Omental fat pad (tissue), 4 donors: ENCODE measurements around the gene PRDM11. TPM values are rescaled to one million over a fixed set of nuclear protein-coding genes. Genes with fewer than 3 reads are reported as not detected.

ENCODE experiments used
- ATAC-seq: fragments of 150-250 bp; one replicate; pipeline ENCODE4 v1.9.1; 2016; ENCODE audit warnings: mild to moderate bottlenecking, moderate library complexity; ENCODE audit not compliant: low FRiP score
- DNase-seq: peaks from one replicate; pipeline ENCODE4 v3.0.0-alpha.2; 2019; ENCODE audit warnings: low spot score
- total RNA-seq, 4 donors: library from RNA; depleted of rRNA; stranded (reverse); fragments of >200 nt; gene quantifications; one replicate each; pipeline ENCODE4 v1.1.0, GENCODE V29; 2016
- TF ChIP-seq, protein P1 (sequence below), 3 donors: fragments of 450-650 bp; IDR thresholded peaks; one replicate each; pipeline ENCODE4 v1.5.1; 2016 to 2017; ENCODE audit warnings: antibody characterized with exemption in 3 of 3, mild to moderate bottlenecking in 3 of 3, moderate library complexity in 2 of 3

PRDM11 gene
- total RNA-seq, 4 donors from 2014 or later, result 7.0 to 15.6 (median 10.7) TPM

DNA sequence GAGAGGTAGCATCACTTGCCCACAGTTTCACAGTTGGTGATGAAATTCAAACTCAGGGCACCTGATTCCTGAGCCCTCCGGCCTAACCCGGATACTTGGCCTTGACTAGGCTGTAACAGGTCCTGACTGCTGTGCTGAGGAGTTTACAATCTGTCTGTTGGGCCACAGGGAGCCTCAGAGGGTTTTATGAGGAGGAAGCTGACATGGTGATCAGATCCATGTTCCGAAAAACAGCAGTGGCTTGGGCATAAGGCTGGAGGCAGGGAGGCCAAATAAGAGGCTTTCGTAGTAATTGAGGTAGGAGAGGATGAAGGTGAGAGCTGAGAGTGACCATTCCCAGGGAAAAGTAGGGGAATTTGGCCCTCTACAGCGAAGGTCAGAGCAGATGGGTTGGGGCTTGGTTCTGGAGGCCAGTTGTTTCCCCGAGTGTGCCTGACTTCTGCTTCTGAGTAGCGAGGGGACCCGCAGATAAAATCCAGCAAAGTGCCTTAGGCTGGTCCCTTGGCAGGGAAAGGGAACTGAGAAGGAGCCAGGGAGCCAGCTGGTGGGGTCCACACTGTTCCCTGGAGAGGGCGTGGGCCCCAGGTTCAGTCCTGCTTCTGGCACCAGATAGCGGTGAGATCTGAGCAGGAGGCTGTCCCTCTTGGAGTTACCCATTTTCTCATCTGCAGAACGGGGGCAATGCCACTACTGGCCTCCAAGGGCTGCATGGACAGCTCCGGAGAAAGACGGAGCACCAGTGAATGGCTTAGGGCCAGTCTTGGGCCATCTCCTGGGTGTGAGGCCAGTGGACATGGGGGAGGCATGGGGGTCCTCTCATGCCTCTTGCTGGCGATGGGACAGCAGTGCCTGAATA, 6.5 kb downstream of the PRDM11 start:
- ATAC-seq, result no peak
- TF ChIP-seq, protein P1, sequence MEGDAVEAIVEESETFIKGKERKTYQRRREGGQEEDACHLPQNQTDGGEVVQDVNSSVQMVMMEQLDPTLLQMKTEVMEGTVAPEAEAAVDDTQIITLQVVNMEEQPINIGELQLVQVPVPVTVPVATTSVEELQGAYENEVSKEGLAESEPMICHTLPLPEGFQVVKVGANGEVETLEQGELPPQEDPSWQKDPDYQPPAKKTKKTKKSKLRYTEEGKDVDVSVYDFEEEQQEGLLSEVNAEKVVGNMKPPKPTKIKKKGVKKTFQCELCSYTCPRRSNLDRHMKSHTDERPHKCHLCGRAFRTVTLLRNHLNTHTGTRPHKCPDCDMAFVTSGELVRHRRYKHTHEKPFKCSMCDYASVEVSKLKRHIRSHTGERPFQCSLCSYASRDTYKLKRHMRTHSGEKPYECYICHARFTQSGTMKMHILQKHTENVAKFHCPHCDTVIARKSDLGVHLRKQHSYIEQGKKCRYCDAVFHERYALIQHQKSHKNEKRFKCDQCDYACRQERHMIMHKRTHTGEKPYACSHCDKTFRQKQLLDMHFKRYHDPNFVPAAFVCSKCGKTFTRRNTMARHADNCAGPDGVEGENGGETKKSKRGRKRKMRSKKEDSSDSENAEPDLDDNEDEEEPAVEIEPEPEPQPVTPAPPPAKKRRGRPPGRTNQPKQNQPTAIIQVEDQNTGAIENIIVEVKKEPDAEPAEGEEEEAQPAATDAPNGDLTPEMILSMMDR (IDR thresholded peaks at IDR 0.05), result no peak
- DNase-seq, result no peak

DNA sequence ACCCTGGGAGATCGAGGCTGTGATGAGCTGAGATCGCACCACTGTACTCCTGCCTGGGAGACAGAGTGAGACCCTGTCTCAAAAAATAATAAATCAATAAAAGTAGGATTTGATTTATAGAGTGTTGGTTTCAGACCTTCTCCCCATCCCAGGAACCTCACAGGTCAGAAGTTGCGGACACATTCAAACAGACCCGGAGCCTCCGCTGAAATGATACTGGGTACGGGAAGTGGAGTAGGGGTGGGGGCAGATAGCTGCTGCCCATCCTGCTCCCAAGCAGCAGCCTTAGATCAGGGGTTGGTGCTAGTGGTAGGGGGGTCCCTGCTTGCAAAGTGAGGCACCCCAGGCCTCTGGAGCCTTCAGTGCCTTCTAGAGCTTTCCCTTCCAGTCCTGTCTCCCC, 7.8 kb downstream of the PRDM11 start:
- ATAC-seq, result no peak
- DNase-seq, result no peak
- TF ChIP-seq, protein P1 (IDR thresholded peaks at IDR 0.05), result no peak

DNA sequence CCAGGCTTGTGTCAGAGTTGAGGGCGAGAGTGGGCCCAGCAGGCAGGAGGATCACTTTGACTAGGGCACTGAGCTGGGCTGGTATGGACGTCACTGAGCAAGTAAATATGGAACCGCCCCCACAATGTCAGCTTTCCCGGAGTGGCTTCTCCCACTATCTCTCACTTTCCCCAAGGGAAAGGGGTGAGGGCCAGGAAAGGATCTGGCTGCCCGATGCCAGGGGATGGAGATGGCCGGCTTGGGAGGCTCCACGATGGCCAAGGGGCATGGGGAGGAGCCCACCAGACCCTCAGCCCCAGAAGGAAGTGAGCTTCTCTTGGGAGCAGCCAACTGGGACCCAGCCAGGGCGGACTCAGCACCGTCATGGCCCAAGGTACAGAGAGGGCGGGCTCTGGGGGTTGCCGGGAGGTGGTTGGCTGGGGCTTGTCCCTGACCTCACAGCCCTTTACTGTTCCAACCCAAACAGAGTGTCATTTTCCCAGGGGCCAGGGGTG, 8.7 kb downstream of the PRDM11 start:
- TF ChIP-seq, protein P1 (IDR thresholded peaks at IDR 0.05), result no peak
- ATAC-seq, result no peak
- no peak for DNase-seq

DNA sequence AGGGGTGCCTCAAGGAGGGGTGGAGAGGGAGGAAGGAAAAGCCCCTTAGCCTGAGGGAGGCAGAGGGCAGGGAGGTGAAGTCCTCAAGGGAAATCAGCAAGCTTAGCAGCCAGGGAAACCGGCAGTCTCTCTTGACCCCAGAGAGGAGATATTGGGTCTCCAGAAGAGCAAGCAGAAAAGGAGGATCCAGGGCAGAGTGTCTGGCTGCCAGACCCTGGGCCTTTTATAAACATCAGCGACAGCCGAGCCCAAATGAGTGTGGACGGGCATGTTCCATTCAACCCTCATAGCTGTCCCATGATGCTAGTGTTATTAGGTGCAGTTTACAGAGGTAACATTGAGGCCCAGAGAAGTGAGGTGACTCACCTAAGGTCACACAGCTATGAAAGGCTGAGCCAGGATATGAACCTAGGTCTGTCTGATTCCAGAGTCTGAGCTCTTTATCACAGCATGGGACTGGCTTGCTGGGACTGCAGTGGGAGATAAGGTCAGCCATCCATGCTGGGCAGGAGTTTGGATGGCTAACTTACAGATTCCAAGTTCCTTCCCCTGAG, 9.3 kb downstream of the PRDM11 start:
- TF ChIP-seq, protein P1 (IDR thresholded peaks at IDR 0.05), result no peak
- ATAC-seq, result no peak
- no peak for DNase-seq

DNA sequence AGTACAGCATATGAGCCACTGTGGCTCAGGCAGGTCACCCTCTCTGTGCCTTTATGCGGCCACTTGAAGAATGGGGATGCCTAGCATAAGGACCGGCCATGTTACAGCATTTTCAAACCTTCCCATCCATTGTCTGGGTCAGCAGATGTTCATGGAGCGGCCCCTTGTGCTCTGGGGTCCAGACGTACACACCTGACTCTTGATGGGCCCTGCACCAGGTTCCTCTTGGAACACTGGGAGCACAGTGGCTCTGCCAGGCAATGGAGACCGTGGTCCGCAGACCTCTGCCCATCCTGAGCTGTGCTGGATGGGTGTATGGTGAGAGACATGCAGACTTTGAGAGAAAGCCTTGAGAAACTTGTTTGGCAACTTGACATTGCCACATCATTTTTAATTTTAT, 9.8 kb downstream of the PRDM11 start:
- TF ChIP-seq, protein P1 (IDR thresholded peaks at IDR 0.05), result no peak
- no peak for DNase-seq
- ATAC-seq, result no peak

DNA sequence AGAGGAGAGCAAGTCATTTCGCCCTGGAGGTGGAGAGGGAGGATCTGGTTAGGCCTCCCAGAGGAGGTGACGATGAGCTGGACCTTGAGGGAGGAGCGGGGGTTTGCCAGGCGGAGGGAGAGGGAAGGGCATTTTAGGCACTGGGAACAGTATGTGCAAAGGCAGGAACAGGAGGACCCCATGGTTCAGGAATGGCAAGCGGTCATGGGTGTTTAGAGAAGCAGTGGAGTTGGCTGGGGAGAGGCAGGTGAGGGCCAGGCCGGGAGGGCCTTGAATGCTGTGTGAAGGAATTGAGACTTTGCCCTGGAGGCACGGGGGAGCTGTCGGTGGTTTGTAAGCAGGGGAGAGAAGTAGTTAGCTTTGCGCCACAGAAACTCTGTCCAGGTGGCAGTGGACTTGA, 10.3 kb downstream of the PRDM11 start:
- TF ChIP-seq, protein P1 (IDR thresholded peaks at IDR 0.05), result no peak
- ATAC-seq, result no peak
- no peak for DNase-seq
